Neural progenitor cell (in vitro differentiated cells): ENCODE measurements around the gene TP53I3. TPM values are rescaled to one million over a fixed set of nuclear protein-coding genes. Genes with fewer than 3 reads are reported as not detected.
"Not testable (repeated sequence)": the region's sequence is repeated elsewhere in the genome, so short reads cannot be mapped to it uniquely, and the experiment has no call there.

Source experiments
- DNase-seq: peaks from one replicate; pipeline ENCODE4 v3.0.0-alpha.2; 2016; ENCODE audit warnings: low spot score
- H2AFZ ChIP-seq: fragments of 200-600 bp; sonication (generic); replicated peaks from 2 replicates; pipeline ENCODE4 v1.6.1; 2016; ENCODE audit warnings: antibody characterized with exemption
- H3F3A ChIP-seq: fragments of 200-600 bp; sonication (generic); 2 replicates; pipeline ENCODE4 v1.6.1; 2016; ENCODE audit warnings: antibody characterized with exemption, low read depth
- H3K27ac ChIP-seq: fragments of 200-600 bp; sonication (generic); 2 replicates; pipeline ENCODE4 v1.5.1; 2016; ENCODE audit warnings: mild to moderate bottlenecking
- H3K27me3 ChIP-seq: fragments of 200-600 bp; sonication (generic); 2 replicates; pipeline ENCODE4 v1.6.1; 2016; ENCODE audit warnings: mild to moderate bottlenecking, moderate library complexity
- H3K36me3 ChIP-seq: fragments of 200-600 bp; sonication (generic); 2 replicates; pipeline ENCODE4 v1.5.1; 2016
- H3K4me1 ChIP-seq: fragments of 200-600 bp; sonication (generic); 2 replicates; pipeline ENCODE4 v1.6.1; 2016; ENCODE audit warnings: mixed run types
- H3K4me2 ChIP-seq: fragments of 200-600 bp; sonication (generic); 2 replicates; pipeline ENCODE4 v1.6.1; 2016
- H3K4me3 ChIP-seq: fragments of 200-600 bp; sonication (generic); 2 replicates; pipeline ENCODE4 v1.5.1; 2016
- H3K79me2 ChIP-seq: fragments of 200-600 bp; sonication (generic); 2 replicates; pipeline ENCODE4 v1.6.1; 2016; ENCODE audit warnings: low read depth
- H3K9ac ChIP-seq: fragments of 200-600 bp; sonication (generic); 2 replicates; pipeline ENCODE4 v1.6.1; 2016
- H3K9me3 ChIP-seq: fragments of 200-600 bp; sonication (generic); 2 replicates; pipeline ENCODE4 v1.5.1; 2016; ENCODE audit warnings: low read depth
- H4K20me1 ChIP-seq: fragments of 200-600 bp; sonication (generic); 2 replicates; pipeline ENCODE4 v1.6.1; 2016; ENCODE audit warnings: low read depth
- H3K27ac Mint-ChIP-seq: 3 replicates; pipeline ENCODE4 v1.8.0; 2021; ENCODE audit warnings: mixed read lengths
- H3K27me3 Mint-ChIP-seq: 2 replicates; pipeline ENCODE4 v1.8.0; 2022; ENCODE audit warnings: low read depth, mild to moderate bottlenecking, inconsistent platforms, moderate library complexity, mixed read lengths; ENCODE audit not compliant: insufficient read depth
- H3K36me3 Mint-ChIP-seq: 3 replicates; pipeline ENCODE4 v1.8.0; 2021; ENCODE audit warnings: mixed read lengths
- H3K4me1 Mint-ChIP-seq: 3 replicates; pipeline ENCODE4 v1.8.0; 2021; ENCODE audit warnings: mixed read lengths
- H3K4me3 Mint-ChIP-seq: 3 replicates; pipeline ENCODE4 v1.8.0; 2021; ENCODE audit warnings: mild to moderate bottlenecking, moderate library complexity, mixed read lengths
- H3K9me3 Mint-ChIP-seq: 3 replicates; pipeline ENCODE4 v1.8.0; 2020; ENCODE audit warnings: mixed read lengths
- CTCF ChIP-seq: fragments of 200-600 bp; sonication (generic); IDR thresholded peaks from 2 replicates; pipeline ENCODE4 v1.5.1; 2017; ENCODE audit warnings: antibody characterized with exemption, mild to moderate bottlenecking
- EZH2 ChIP-seq: fragments of 200-600 bp; sonication (generic); IDR thresholded peaks from 2 replicates; pipeline ENCODE4 v1.6.1; 2017; ENCODE audit warnings: antibody characterized with exemption, mild to moderate bottlenecking, moderate library complexity
- EZH2phosphoT487 ChIP-seq: fragments of 200-600 bp; sonication (generic); IDR thresholded peaks from 2 replicates; pipeline ENCODE4 v1.6.1; 2017; ENCODE audit warnings: antibody characterized with exemption
- total RNA-seq: library from RNA; depleted of rRNA; stranded (reverse); fragments of >200 nt; gene quantifications from 2 replicates; pipeline ENCODE4 v1.2.3, GENCODE V29; 2015; ENCODE audit warnings: low replicate concordance

TP53I3 gene
- total RNA-seq, 1 donor from 2014 or later: 25.8 TPM

DNA sequence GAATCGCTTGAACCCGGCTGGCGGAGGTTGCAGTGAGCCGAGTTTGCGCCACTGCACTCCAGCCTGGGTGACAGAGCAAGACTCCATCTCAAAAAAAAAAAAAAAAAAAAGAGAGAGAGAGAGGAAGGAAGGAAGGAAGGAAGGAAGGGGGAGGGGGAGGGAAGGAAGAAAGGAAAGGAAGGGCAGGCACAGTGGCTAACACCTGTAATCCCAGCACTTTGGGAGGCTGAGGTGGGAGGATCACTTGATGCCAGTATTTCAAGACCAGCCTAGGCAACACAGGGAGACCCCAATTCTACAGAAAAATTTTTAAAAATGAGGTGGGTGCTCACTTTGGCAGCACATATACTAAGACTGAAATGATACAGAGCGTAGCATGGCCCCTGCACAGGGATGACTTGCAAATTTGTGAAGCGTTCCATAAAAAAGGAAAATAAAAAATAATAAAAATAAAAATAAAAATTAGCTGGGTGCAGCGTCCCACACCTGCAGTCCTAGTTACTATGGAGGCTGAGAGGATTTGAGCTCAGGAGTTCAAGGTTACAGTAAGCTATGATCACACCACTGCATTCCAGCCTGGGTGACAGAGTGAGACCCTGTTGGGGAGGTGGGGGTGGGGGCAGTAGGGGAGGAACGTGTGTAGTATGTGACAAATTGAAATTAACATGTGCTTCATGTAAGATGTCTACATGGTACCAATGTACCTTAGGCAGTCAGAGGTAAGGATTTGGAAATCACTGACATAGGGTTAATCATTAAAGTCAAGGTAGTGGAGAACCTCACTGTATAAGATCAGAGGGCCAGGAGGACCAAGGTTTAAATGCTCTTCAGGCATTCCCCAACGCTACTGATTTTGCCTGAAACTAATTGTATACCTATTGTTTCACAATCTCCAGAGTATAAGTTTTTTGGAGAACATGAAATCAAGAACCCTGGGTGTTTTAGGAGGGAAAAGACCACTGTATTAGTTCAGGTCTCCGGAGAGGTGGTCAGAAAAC is 38.8 kb downstream of the TP53I3 start:
- peaks cover 4% of the 10 kb centered on the region for H3K27me3 ChIP-seq
- H3K79me2 ChIP-seq: peaks cover 42% of the 10 kb centered on the region
- TF ChIP-seq EZH2 (no peak), CTCF (no peak), EZH2phosphoT487 (no peak)
- H3K36me3 ChIP-seq: no peaks in the 10 kb centered on the region
- H2AFZ ChIP-seq: no peak overlapping the region
- no peaks in the 10 kb centered on the region for H3K9me3 ChIP-seq
- Mint-ChIP-seq H3K27me3 (peaks cover 5% of the 10 kb centered on the region), H3K4me1 (peaks cover 18% of the 10 kb centered on the region), H3K4me3 (peak overlapping the region; percentile 94), H3K9me3 (no peaks in the 10 kb centered on the region), H3K27ac (no peak overlapping the region), H3K36me3 (peaks cover 3% of the 10 kb centered on the region)
- H3K27ac ChIP-seq: no peak overlapping the region
- H4K20me1 ChIP-seq: no peaks in the 10 kb centered on the region
- H3F3A ChIP-seq: peaks cover 30% of the 10 kb centered on the region
- peaks cover 9% of the 10 kb centered on the region for H3K4me1 ChIP-seq
- peak overlapping the region; percentile 83 for H3K4me2 ChIP-seq
- no peak for DNase-seq
- no peak overlapping the region for H3K9ac ChIP-seq
- peak overlapping the region; percentile 72 for H3K4me3 ChIP-seq

GRCh38 chr2:24043133-24043532 is 41.5 kb downstream of the TP53I3 start:
- not testable (repeated sequence) for H3K4me3 ChIP-seq, H3K9me3 ChIP-seq, H3K36me3 Mint-ChIP-seq, H3K27me3 Mint-ChIP-seq, H3K4me1 ChIP-seq, H3K4me3 Mint-ChIP-seq, H3K27ac ChIP-seq, H3K9ac ChIP-seq, H2AFZ ChIP-seq, H3K9me3 Mint-ChIP-seq, H3K36me3 ChIP-seq, H3K27ac Mint-ChIP-seq, DNase-seq, H4K20me1 ChIP-seq, H3K27me3 ChIP-seq, H3K4me2 ChIP-seq, H3F3A ChIP-seq
- peaks cover 21% of the 10 kb centered on the region for H3K4me1 Mint-ChIP-seq
- H3K79me2 ChIP-seq: peaks cover 42% of the 10 kb centered on the region

GRCh38 chr2:24040511-24040910 is 44.1 kb downstream of the TP53I3 start:
- peaks cover 7% of the 10 kb centered on the region for H3K4me1 Mint-ChIP-seq
- Histone ChIP-seq H3F3A (no peaks in the 10 kb centered on the region), H3K27ac (no peak overlapping the region), H3K4me2 (no peak overlapping the region), H2AFZ (no peak overlapping the region), H3K27me3 (no peaks in the 10 kb centered on the region), H3K9me3 (no peaks in the 10 kb centered on the region), H3K4me1 (no peaks in the 10 kb centered on the region), H3K4me3 (no peak overlapping the region), H3K9ac (no peak overlapping the region), H4K20me1 (peaks cover 5% of the 10 kb centered on the region), H3K79me2 (peaks cover 47% of the 10 kb centered on the region), H3K36me3 (no peaks in the 10 kb centered on the region)
- H3K27ac Mint-ChIP-seq: no peak overlapping the region
- peaks cover 4% of the 10 kb centered on the region for H3K27me3 Mint-ChIP-seq
- no peak overlapping the region for H3K4me3 Mint-ChIP-seq
- no peaks in the 10 kb centered on the region for H3K9me3 Mint-ChIP-seq
- H3K36me3 Mint-ChIP-seq: peaks cover 18% of the 10 kb centered on the region
- DNase-seq: no peak
- TF ChIP-seq EZH2phosphoT487 (no peak), EZH2 (no peak), CTCF (no peak)
